ENCODE data around the gene ADAMTS5.

DNA sequence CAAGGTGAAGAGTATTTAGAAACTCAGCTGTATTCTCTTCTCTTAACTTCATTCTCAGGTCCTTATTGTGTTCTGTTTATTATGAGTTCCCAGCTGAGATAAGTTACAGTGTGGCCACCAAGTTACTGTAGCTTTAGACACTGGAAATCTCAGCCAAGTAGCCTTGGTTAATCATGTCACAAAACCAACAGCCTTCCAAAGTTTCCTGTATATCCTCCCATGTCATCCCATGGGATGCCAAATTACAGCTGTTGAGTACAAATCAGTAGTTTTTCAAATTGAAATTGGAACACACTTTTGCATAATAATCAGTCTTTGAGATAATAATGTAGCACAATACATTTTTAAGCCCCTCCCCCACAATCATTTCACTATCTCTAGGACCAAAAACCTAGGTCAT, 10.7 kb downstream of the ADAMTS5 start:
- no peak for TF ChIP-seq POLR2A (IDR thresholded peaks at IDR 0.05)
- TF ChIP-seq, protein P1, sequence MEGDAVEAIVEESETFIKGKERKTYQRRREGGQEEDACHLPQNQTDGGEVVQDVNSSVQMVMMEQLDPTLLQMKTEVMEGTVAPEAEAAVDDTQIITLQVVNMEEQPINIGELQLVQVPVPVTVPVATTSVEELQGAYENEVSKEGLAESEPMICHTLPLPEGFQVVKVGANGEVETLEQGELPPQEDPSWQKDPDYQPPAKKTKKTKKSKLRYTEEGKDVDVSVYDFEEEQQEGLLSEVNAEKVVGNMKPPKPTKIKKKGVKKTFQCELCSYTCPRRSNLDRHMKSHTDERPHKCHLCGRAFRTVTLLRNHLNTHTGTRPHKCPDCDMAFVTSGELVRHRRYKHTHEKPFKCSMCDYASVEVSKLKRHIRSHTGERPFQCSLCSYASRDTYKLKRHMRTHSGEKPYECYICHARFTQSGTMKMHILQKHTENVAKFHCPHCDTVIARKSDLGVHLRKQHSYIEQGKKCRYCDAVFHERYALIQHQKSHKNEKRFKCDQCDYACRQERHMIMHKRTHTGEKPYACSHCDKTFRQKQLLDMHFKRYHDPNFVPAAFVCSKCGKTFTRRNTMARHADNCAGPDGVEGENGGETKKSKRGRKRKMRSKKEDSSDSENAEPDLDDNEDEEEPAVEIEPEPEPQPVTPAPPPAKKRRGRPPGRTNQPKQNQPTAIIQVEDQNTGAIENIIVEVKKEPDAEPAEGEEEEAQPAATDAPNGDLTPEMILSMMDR (IDR thresholded peaks at IDR 0.05): no peak

Measured in stomach (tissue), 4 donors.